SK-N-SH (cell line): ENCODE measurements around the gene VGLL4. TPM values are rescaled to one million over a fixed set of nuclear protein-coding genes. Genes with fewer than 3 reads are reported as not detected.

Source experiments
- CTCF ChIA-PET: fragments of 300-600, 350-600 bp; formaldehyde crosslinking; extraction: SDS; loops from one replicate; lab custom pipeline; 2021; lab: Yijun Ruan, JAX
- POLR2A ChIA-PET: fragments of 350-600 bp; sonication (Branson Sonifier 250); formaldehyde crosslinking; extraction: SDS; loops from one replicate; lab custom pipeline; 2020; ENCODE audit warnings: antibody characterized with exemption, inconsistent platforms; lab: Yijun Ruan, JAX
- DNase-seq: peaks from one replicate; pipeline ENCODE4 v3.0.0; 2012
- H2AFZ ChIP-seq: fragments of 200-600 bp; sonication (generic); 2 replicates; pipeline ENCODE4 v1.8.1; 2016; ENCODE audit warnings: antibody characterized with exemption, mild to moderate bottlenecking, low read depth
- H3F3A ChIP-seq: fragments of 200-600 bp; sonication (generic); replicated peaks from 2 replicates; pipeline ENCODE3; 2016; ENCODE audit warnings: antibody characterized with exemption, mild to moderate bottlenecking; ENCODE audit not compliant: insufficient read depth
- H3K27ac ChIP-seq, 2 experiments: fragments of 200-500 bp in 1 of 2; fragments of 200-600 bp in 1 of 2; sonication (Bioruptor generic) in 1 of 2; sonication (generic), shearing (Covaris generic) in 1 of 2; 2 replicates each; pipeline versions ENCODE4 v1.5.1 to v1.6.1; 2014 to 2016; ENCODE audit warnings: low read depth in 2 of 2, inconsistent platforms in 1 of 2, low read length in 1 of 2, mild to moderate bottlenecking in 1 of 2, mixed read lengths in 1 of 2
- H3K27me3 ChIP-seq: fragments of 200-600 bp; sonication (generic), shearing (Covaris generic); 2 replicates; pipeline ENCODE4 v1.6.1; 2016; ENCODE audit warnings: mixed run types; ENCODE audit not compliant: insufficient read depth
- H3K36me3 ChIP-seq, 2 experiments: fragments of 200-500 bp in 1 of 2; fragments of 200-600 bp in 1 of 2; sonication (Bioruptor generic) in 1 of 2; sonication (generic) in 1 of 2; replicated peaks in 1 of 2; 2 replicates each; pipeline versions ENCODE3 to v1.5.1; 2014 to 2016; ENCODE audit warnings: low read length in 1 of 2, mild to moderate bottlenecking in 1 of 2; ENCODE audit not compliant: insufficient read depth in 2 of 2, control insufficient read depth in 1 of 2
- H3K4me1 ChIP-seq, 2 experiments: fragments of 200-500 bp in 1 of 2; fragments of 200-600 bp in 1 of 2; sonication (Bioruptor generic) in 1 of 2; sonication (generic), shearing (Covaris generic) in 1 of 2; 2 replicates each; pipeline versions ENCODE4 v1.5.1 to v1.6.1; 2014 to 2016; ENCODE audit warnings: low read depth in 1 of 2, low read length in 1 of 2, mixed run types in 1 of 2; ENCODE audit not compliant: insufficient read depth in 2 of 2, control insufficient read depth in 1 of 2
- H3K4me2 ChIP-seq: fragments of 200-600 bp; sonication (generic), shearing (Covaris generic); 2 replicates; pipeline ENCODE4 v1.6.1; 2017; ENCODE audit warnings: mixed run types
- H3K4me3 ChIP-seq, 2 experiments: fragments of 200-500 bp in 1 of 2; fragments of 200-600 bp in 1 of 2; sonication (Bioruptor generic) in 1 of 2; sonication (generic), shearing (Covaris generic) in 1 of 2; 2 replicates each; pipeline versions ENCODE4 v1.5.1 to v1.8.1; 2014 to 2016; ENCODE audit warnings: low read depth in 2 of 2, inconsistent platforms in 1 of 2, low read length in 1 of 2, mild to moderate bottlenecking in 1 of 2, mixed read lengths in 1 of 2, moderate library complexity in 1 of 2
- H3K79me2 ChIP-seq: fragments of 200-600 bp; sonication (generic); 2 replicates; pipeline ENCODE4 v1.8.1; 2017; ENCODE audit warnings: mild to moderate bottlenecking; ENCODE audit not compliant: insufficient read depth
- H3K9ac ChIP-seq: fragments of 200-600 bp; sonication (generic); 2 replicates; pipeline ENCODE4 v1.6.1; 2017; ENCODE audit warnings: mixed run types
- H3K9me2 ChIP-seq: fragments of 200-600 bp; sonication (generic); 2 replicates; pipeline ENCODE4 v1.6.1; 2017; ENCODE audit warnings: mixed run types
- H3K9me3 ChIP-seq: fragments of 200-600 bp; sonication (generic); 2 replicates; pipeline ENCODE4 v1.6.1; 2017; ENCODE audit warnings: mixed run types, mild to moderate bottlenecking, moderate library complexity
- H4K20me1 ChIP-seq: fragments of 200-600 bp; sonication (generic); 2 replicates; pipeline ENCODE4 v1.6.1; 2017; ENCODE audit warnings: mild to moderate bottlenecking, mixed run types; ENCODE audit not compliant: insufficient read depth
- FOXJ3 ChIP-seq: sonication (generic); formaldehyde crosslinking; IDR thresholded peaks from 2 replicates; pipeline ENCODE4 v1.5.1; 2020; ENCODE audit warnings: mild to moderate bottlenecking, missing genetic modification reagents
- FOXM1 ChIP-seq: IDR thresholded peaks from 2 replicates; pipeline ENCODE4 v1.4.0; 2012; ENCODE audit warnings: low read depth, mild to moderate bottlenecking
- GABPA ChIP-seq: IDR thresholded peaks from 2 replicates; pipeline ENCODE4 v1.4.0; 2012; ENCODE audit warnings: low read depth, mild to moderate bottlenecking
- GATA2 ChIP-seq: sonication (generic); formaldehyde crosslinking; IDR thresholded peaks from 2 replicates; pipeline ENCODE4 v1.5.0; 2020; ENCODE audit warnings: mild to moderate bottlenecking, missing genetic modification reagents
- NFIC ChIP-seq: IDR thresholded peaks from 2 replicates; pipeline ENCODE4 v1.4.0; 2012; ENCODE audit warnings: borderline replicate concordance
- RFX5 ChIP-seq: IDR thresholded peaks from 2 replicates; pipeline ENCODE4 v1.6.1; 2012; ENCODE audit warnings: mild to moderate bottlenecking, improper control_type of control experiment, low read length
- RXRA ChIP-seq: IDR thresholded peaks from 2 replicates; pipeline ENCODE4 v1.4.0; 2012; ENCODE audit warnings: low read depth, mild to moderate bottlenecking, borderline replicate concordance
- SIN3A ChIP-seq: IDR thresholded peaks from 2 replicates; pipeline ENCODE4 v1.6.1; 2012; ENCODE audit warnings: low read depth, mild to moderate bottlenecking, low read length, moderate library complexity, borderline replicate concordance
- SMC3 ChIP-seq: IDR thresholded peaks from 2 replicates; pipeline ENCODE4 v1.6.1; 2012; ENCODE audit warnings: low read depth, low read length, improper control_type of control experiment
- TCF12 ChIP-seq: IDR thresholded peaks from 2 replicates; pipeline ENCODE4 v1.4.0; 2012
- TEAD4 ChIP-seq: IDR thresholded peaks from 2 replicates; pipeline ENCODE4 v1.4.0; 2012; ENCODE audit warnings: mild to moderate bottlenecking, borderline replicate concordance; ENCODE audit not compliant: insufficient read depth
- USF2 ChIP-seq: fragments of 150-350 bp; IDR thresholded peaks from 2 replicates; pipeline ENCODE4 v1.6.1; 2017; ENCODE audit warnings: antibody characterized with exemption, low read length, low read depth, borderline replicate concordance
- WGBS: methylation state at CpG from one replicate; pipeline ENCODE4 v1.1.6; 2017; ENCODE audit warnings: low lambda C conversion rate; 5-methylcytosine and 5-hydroxymethylcytosine counted together
- polyA plus RNA-seq, 3 experiments: library from polyadenylated mRNA; depleted of rRNA; stranded (reverse); fragments of >200 nt; gene quantifications; 2 replicates each; pipeline ENCODE4 v1.2.3, GENCODE V29; 2012
- TF ChIP-seq, protein P1 (sequence below): fragments of 150-350 bp; IDR thresholded peaks from 2 replicates; pipeline ENCODE4 v1.6.1; 2016; ENCODE audit warnings: mild to moderate bottlenecking, low read depth, low read length
- TF ChIP-seq, protein P2 (sequence below): IDR thresholded peaks from 2 replicates; pipeline ENCODE4; 2012

The VGLL4 gene
- polyA plus RNA-seq, 1 of the 3 experiments (the other 2 are of a cell fraction) = 48.9 TPM

DNA sequence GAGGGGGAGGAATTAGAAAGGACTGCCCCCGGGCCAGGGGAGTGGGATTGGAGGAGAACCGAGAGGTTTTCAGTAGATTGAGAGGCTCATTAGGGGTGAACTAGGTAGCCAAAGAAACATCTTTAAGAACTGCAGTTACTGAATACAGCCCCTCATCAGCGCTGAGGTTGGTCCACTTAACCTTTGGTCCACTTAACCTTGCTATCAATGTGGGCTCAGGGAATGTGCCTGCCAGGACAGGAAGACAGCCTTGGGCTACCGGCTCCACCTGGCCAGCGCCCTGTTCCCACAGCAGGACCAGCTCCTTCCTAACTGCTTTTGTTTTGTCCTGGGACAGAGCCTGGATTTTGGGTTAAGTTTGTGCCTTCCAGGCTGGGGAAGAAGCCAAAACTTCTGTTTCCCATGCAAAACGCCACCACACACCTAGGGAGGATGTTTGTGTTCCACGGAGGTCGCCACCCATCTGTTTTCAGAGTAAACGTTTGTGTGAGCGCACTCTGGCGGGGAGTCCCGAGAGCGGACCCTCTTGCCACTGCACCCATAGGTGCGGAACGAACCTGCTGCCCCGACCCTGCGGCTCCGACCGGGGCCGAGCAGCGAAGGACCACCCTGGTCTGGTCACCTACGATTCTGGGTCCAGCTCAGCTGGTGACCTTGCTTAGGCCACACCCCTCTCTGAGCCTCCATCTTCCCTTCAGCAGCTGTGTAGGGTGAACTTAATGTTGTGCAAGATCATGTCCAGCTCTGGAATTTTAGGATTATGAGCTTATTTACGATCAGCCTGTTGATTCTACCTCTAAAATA, 107.4 kb downstream of the VGLL4 start:
- no peaks in the 10 kb centered on the region for H3K36me3 ChIP-seq
- WGBS = 93% methylated on average over 16 of the region's 23 CpGs
- H3K27ac ChIP-seq = no peak overlapping the region
- no peaks in the 10 kb centered on the region for H3K27me3 ChIP-seq
- peaks cover 9 to 16% of the 10 kb centered on the region in 2 experiments; a peak in 2 of 4 replicates for H3K4me1 ChIP-seq
- H3K79me2 ChIP-seq = no peaks in the 10 kb centered on the region
- ChIA-PET POLR2A (no interaction called here), CTCF (interaction anchor here (1.4 kb wide), 1 partner anchor 238 kb away, joined by 4 read pairs; no protein-coding TSS in a partner anchor)
- no peak overlapping the region for H3K4me3 ChIP-seq
- DNase-seq = no peak
- H3F3A ChIP-seq = peaks cover 5% of the 10 kb centered on the region
- H4K20me1 ChIP-seq = no peaks in the 10 kb centered on the region
- no peak overlapping the region for H2AFZ ChIP-seq
- H3K9me3 ChIP-seq = no peaks in the 10 kb centered on the region
- no peaks in the 10 kb centered on the region for H3K9me2 ChIP-seq
- H3K9ac ChIP-seq = no peak overlapping the region
- TF ChIP-seq FOXM1 (no peak), TCF12 (no peak), RXRA (no peak), RFX5 (no peak), NFIC (no peak), SMC3 (no peak), FOXJ3 (no peak), GATA2 (CRISPR knock-in tag) (no peak), TEAD4 (no peak), GABPA (no peak), SIN3A (no peak)
- TF ChIP-seq, protein P1, sequence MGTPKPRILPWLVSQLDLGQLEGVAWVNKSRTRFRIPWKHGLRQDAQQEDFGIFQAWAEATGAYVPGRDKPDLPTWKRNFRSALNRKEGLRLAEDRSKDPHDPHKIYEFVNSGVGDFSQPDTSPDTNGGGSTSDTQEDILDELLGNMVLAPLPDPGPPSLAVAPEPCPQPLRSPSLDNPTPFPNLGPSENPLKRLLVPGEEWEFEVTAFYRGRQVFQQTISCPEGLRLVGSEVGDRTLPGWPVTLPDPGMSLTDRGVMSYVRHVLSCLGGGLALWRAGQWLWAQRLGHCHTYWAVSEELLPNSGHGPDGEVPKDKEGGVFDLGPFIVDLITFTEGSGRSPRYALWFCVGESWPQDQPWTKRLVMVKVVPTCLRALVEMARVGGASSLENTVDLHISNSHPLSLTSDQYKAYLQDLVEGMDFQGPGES = no peak
- TF ChIP-seq, protein P2, sequence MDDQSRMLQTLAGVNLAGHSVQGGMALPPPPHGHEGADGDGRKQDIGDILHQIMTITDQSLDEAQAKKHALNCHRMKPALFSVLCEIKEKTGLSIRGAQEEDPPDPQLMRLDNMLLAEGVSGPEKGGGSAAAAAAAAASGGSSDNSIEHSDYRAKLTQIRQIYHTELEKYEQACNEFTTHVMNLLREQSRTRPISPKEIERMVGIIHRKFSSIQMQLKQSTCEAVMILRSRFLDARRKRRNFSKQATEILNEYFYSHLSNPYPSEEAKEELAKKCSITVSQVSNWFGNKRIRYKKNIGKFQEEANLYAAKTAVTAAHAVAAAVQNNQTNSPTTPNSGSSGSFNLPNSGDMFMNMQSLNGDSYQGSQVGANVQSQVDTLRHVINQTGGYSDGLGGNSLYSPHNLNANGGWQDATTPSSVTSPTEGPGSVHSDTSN = no peak
- H3K4me2 ChIP-seq = no peak overlapping the region

DNA sequence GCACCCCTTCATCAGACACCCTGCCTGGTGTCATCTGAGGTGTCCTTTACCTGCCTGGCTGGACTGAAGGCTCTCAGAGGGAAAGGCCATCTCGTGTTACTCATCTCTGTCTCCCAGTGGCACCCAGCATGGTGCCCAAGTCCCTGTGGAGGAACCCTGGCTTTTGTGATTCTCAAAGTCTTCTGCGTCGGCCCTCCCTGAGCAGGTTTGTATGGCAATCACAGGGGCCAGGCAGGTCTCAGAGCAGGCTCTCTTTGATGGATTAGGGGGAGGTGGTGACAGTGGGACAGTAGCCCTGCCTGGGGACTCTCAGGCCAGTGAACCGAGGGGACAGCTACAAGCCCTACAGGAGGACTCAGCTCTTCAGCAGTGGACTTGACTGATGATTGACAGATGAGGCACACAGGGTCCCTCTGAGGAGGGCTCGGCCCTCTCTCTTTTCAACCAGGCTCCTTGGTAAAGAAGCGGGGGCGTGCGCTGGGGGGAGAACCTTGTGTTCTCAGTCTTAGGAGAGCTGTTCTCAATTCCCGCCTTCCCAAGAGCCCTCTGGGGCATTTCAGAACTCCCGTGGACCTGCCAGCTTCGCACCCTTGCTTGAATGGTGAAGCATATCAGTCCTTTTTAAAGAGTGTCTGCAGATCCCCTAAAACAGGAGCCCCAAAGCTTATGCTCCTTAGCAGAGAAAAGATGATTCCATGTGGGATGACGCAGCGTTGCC, 108.3 kb downstream of the VGLL4 start:
- Histone ChIP-seq H2AFZ (no peak overlapping the region), H3F3A (peaks cover 12% of the 10 kb centered on the region), H3K4me2 (no peak overlapping the region), H3K27me3 (no peaks in the 10 kb centered on the region), H3K79me2 (no peaks in the 10 kb centered on the region), H4K20me1 (no peaks in the 10 kb centered on the region), H3K36me3 (no peaks in the 10 kb centered on the region), H3K27ac (no peak overlapping the region), H3K9me3 (no peaks in the 10 kb centered on the region), H3K4me1 (peaks cover 16 to 17% of the 10 kb centered on the region in 2 experiments; a peak in 3 of 4 replicates), H3K9ac (no peak overlapping the region), H3K9me2 (no peaks in the 10 kb centered on the region), H3K4me3 (no peak overlapping the region)
- CTCF ChIA-PET = interaction anchor here (0.9 kb wide), 1 partner anchor 15 kb away, joined by 3 read pairs; no protein-coding TSS in a partner anchor
- TF ChIP-seq USF2 = no peak
- DNase-seq = no peak
- POLR2A ChIA-PET = no interaction called here
- WGBS = 100% methylated on average over 6 of the region's 13 CpGs
